Liver (tissue), 9 donors: ENCODE measurements around the gene MTRR. TPM values are rescaled to one million over a fixed set of nuclear protein-coding genes. Genes with fewer than 3 reads are reported as not detected.
A peak's percentile ranks its signal among the peaks of the same experiment; 100 is the strongest.

Experiments
- DNase-seq: peaks from one replicate; pipeline ENCODE4 v3.0.0-alpha.2; 2017; ENCODE audit warnings: low spot score
- H3K27ac ChIP-seq, 2 donors: one replicate each; pipeline ENCODE4 v1.7.0; 2013; ENCODE audit warnings: inconsistent platforms in 2 of 2, low read length in 2 of 2, control low read depth in 1 of 2, low read depth in 1 of 2, mild to moderate bottlenecking in 1 of 2
- H3K27me3 ChIP-seq, 4 donors: one replicate each; pipeline versions ENCODE4 v1.6.1 to v1.7.0; 2013; ENCODE audit warnings: low read length in 3 of 4, inconsistent platforms in 1 of 4, mild to moderate bottlenecking in 1 of 4, moderate library complexity in 1 of 4; ENCODE audit not compliant: control insufficient read depth in 4 of 4, insufficient read depth in 4 of 4
- H3K36me3 ChIP-seq, 4 donors: one replicate each; pipeline versions ENCODE4 v1.6.1 to v1.7.0; 2013; ENCODE audit warnings: low read length in 3 of 4, mild to moderate bottlenecking in 3 of 4, low read depth in 1 of 4, moderate library complexity in 1 of 4; ENCODE audit not compliant: control insufficient read depth in 4 of 4, insufficient read depth in 3 of 4
- H3K4me1 ChIP-seq, 4 donors: one replicate each; pipeline versions ENCODE4 v1.6.1 to v1.7.0; 2013; ENCODE audit warnings: low read length in 3 of 4, mild to moderate bottlenecking in 3 of 4, moderate library complexity in 1 of 4; ENCODE audit not compliant: control insufficient read depth in 4 of 4, insufficient read depth in 4 of 4
- H3K4me3 ChIP-seq, 3 donors: one replicate each; pipeline versions ENCODE4 v1.6.1 to v1.7.0; 2013; ENCODE audit warnings: low read length in 3 of 3, control low read depth in 1 of 3, low read depth in 1 of 3, mild to moderate bottlenecking in 1 of 3
- H3K9ac ChIP-seq, 2 donors: one replicate each; pipeline ENCODE4 v1.7.0; 2013; ENCODE audit warnings: low read length in 2 of 2, mild to moderate bottlenecking in 2 of 2, moderate library complexity in 2 of 2, control low read depth in 1 of 2, low read depth in 1 of 2
- H3K9me3 ChIP-seq, 4 donors: one replicate each; pipeline versions ENCODE4 v1.6.1 to v1.7.0; 2013; ENCODE audit warnings: low read length in 3 of 4; ENCODE audit not compliant: control insufficient read depth in 4 of 4
- EGR1 ChIP-seq, 2 donors: IDR thresholded peaks; 2 replicates each; pipeline ENCODE4 v1.6.1; 2016 to 2018; ENCODE audit warnings: antibody characterized with exemption in 2 of 2, low read depth in 2 of 2
- FOXA1 ChIP-seq: IDR thresholded peaks from 2 replicates; pipeline ENCODE4 v1.6.1; 2016; ENCODE audit warnings: antibody characterized with exemption
- FOXA2 ChIP-seq: IDR thresholded peaks from 2 replicates; pipeline ENCODE4 v1.6.1; 2016; ENCODE audit warnings: antibody characterized with exemption
- GABPA ChIP-seq, 2 donors: IDR thresholded peaks in 1 of 2; conservative IDR thresholded peaks in 1 of 2; 2 replicates each; pipeline ENCODE4 v1.6.1; 2016; ENCODE audit warnings: antibody characterized with exemption in 2 of 2, mild to moderate bottlenecking in 1 of 2, moderate library complexity in 1 of 2
- HNF4A ChIP-seq, 2 donors: conservative IDR thresholded peaks; 2 replicates each; pipeline ENCODE4 v1.6.1; 2016; ENCODE audit warnings: antibody characterized with exemption in 2 of 2, mild to moderate bottlenecking in 2 of 2
- HNF4G ChIP-seq: IDR thresholded peaks from 2 replicates; pipeline ENCODE4 v1.6.1; 2016; ENCODE audit warnings: antibody characterized with exemption
- JUND ChIP-seq, 2 donors: IDR thresholded peaks; 2 replicates each; pipeline ENCODE4 v1.6.1; 2016; ENCODE audit warnings: antibody characterized with exemption in 2 of 2
- NR2F2 ChIP-seq: IDR thresholded peaks from 2 replicates; pipeline ENCODE4 v1.6.1; 2016; ENCODE audit warnings: antibody characterized with exemption
- RAD21 ChIP-seq, 2 donors: IDR thresholded peaks; 2 replicates each; pipeline ENCODE4 v1.6.1; 2016; ENCODE audit warnings: antibody characterized with exemption in 2 of 2, mild to moderate bottlenecking in 2 of 2
- RXRA ChIP-seq, 2 donors: IDR thresholded peaks; 2 replicates each; pipeline ENCODE4 v1.6.1; 2017 to 2018; ENCODE audit warnings: antibody characterized with exemption in 2 of 2, mild to moderate bottlenecking in 1 of 2
- SP1 ChIP-seq: IDR thresholded peaks from 2 replicates; pipeline ENCODE4 v1.6.1; 2018; ENCODE audit warnings: antibody characterized with exemption, mild to moderate bottlenecking
- TAF1 ChIP-seq: conservative IDR thresholded peaks from 2 replicates; pipeline ENCODE4 v1.6.1; 2016; ENCODE audit warnings: antibody characterized with exemption, mild to moderate bottlenecking
- YY1 ChIP-seq: IDR thresholded peaks from 2 replicates; pipeline ENCODE4 v1.6.1; 2016; ENCODE audit warnings: antibody characterized with exemption, mild to moderate bottlenecking
- WGBS: extraction: QIAGEN DNeasy Blood & Tissue Kit; methylation state at CpG from one replicate; pipeline ENCODE4 v1.1.7; 2013; 5-methylcytosine and 5-hydroxymethylcytosine counted together
- polyA plus RNA-seq, 2 donors: library from polyadenylated mRNA; stranded (reverse) in 1 of 2; unstranded in 1 of 2; fragments of 200-250 nt in 1 of 2; fragments of >200 nt in 1 of 2; fragmentation: Nextera tagmentation in 1 of 2; extraction: Ambion mirVana in 1 of 2; gene quantifications; one replicate each; pipeline versions ENCODE4 v1.2.1 to v1.2.3, GENCODE V29; 2013 to 2015
- total RNA-seq, 2 donors: library from RNA; depleted of rRNA; stranded (reverse); fragments of >200 nt; gene quantifications; one replicate each; pipeline ENCODE4 v1.2.3, GENCODE V29; 2014
- TF ChIP-seq, protein P1 (sequence below): fragments of 150-350 bp; IDR thresholded peaks from 2 replicates; pipeline ENCODE4 v1.5.1; 2017; ENCODE audit warnings: improper control_type of control experiment, low read depth, low read length; ENCODE audit not compliant: missing input control
- TF ChIP-seq, protein P2 (sequence below): IDR thresholded peaks from 2 replicates; pipeline ENCODE4 v1.6.1; 2016; ENCODE audit warnings: antibody characterized with exemption
- TF ChIP-seq, protein P3 (sequence below): IDR thresholded peaks from 2 replicates; pipeline ENCODE4 v1.6.1; 2016; ENCODE audit warnings: antibody characterized with exemption
- TF ChIP-seq, protein P4 (sequence below): IDR thresholded peaks from 2 replicates; pipeline ENCODE4 v1.6.1; 2016; ENCODE audit warnings: antibody characterized with exemption, mild to moderate bottlenecking
- TF ChIP-seq, protein P5 (sequence below): IDR thresholded peaks from 2 replicates; pipeline ENCODE4 v1.6.1; 2016; ENCODE audit warnings: antibody characterized with exemption
- donor health status: healthy.
- donor health status: healthy.
- donor health status: healthy.
- donor health status: healthy.
- donor health status: healthy.

Gene MTRR
- total and polyA plus RNA-seq, 4 donors, result 16.2 to 49.7 (median 18.0) TPM

DNA sequence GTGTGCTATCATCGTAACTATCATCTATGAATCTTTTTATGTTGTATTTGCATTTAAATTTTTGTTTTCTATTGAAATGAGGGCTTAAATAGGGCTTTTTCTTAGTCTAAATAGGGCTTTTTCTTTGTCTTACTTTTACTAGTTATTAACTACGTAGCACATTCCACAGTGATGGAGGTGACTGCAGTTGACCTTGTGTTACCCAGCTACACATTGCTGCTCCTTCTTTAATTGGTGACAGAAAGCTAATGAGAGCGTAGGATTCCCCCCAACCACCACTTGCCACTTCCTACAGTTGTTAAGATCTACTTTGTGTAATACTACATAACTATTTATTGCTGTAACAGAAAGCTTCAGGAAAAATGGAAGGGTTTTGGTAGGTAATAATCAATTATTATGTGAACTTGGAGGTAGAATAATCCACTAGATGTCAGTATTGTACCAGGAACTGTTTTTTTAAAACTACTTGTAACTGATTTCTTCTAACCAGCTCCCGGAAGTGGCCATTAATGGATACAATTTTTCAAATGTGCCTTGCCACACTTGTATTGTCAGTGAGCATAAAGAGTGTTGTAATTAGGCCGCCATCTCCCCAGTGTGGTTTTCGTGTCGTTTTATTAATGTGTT, 18.0 kb downstream of the MTRR start:
- TF ChIP-seq JUND (IDR thresholded peaks at IDR 0.05) (no peak), GABPA (IDR thresholded peaks at IDR 0.05 in 1 of 2, conservative IDR thresholded peaks at IDR 0.05 in 1 of 2) (no peak), NR2F2 (no peak), FOXA1 (no peak), YY1 (no peak), RXRA (IDR thresholded peaks at IDR 0.05) (no peak), HNF4G (no peak), RAD21 (IDR thresholded peaks at IDR 0.05) (peak; percentile 80 to 81), SP1 (no peak), TAF1 (no peak)
- TF ChIP-seq, protein P1, sequence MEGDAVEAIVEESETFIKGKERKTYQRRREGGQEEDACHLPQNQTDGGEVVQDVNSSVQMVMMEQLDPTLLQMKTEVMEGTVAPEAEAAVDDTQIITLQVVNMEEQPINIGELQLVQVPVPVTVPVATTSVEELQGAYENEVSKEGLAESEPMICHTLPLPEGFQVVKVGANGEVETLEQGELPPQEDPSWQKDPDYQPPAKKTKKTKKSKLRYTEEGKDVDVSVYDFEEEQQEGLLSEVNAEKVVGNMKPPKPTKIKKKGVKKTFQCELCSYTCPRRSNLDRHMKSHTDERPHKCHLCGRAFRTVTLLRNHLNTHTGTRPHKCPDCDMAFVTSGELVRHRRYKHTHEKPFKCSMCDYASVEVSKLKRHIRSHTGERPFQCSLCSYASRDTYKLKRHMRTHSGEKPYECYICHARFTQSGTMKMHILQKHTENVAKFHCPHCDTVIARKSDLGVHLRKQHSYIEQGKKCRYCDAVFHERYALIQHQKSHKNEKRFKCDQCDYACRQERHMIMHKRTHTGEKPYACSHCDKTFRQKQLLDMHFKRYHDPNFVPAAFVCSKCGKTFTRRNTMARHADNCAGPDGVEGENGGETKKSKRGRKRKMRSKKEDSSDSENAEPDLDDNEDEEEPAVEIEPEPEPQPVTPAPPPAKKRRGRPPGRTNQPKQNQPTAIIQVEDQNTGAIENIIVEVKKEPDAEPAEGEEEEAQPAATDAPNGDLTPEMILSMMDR, result peak; percentile 51
- TF ChIP-seq, protein P2, sequence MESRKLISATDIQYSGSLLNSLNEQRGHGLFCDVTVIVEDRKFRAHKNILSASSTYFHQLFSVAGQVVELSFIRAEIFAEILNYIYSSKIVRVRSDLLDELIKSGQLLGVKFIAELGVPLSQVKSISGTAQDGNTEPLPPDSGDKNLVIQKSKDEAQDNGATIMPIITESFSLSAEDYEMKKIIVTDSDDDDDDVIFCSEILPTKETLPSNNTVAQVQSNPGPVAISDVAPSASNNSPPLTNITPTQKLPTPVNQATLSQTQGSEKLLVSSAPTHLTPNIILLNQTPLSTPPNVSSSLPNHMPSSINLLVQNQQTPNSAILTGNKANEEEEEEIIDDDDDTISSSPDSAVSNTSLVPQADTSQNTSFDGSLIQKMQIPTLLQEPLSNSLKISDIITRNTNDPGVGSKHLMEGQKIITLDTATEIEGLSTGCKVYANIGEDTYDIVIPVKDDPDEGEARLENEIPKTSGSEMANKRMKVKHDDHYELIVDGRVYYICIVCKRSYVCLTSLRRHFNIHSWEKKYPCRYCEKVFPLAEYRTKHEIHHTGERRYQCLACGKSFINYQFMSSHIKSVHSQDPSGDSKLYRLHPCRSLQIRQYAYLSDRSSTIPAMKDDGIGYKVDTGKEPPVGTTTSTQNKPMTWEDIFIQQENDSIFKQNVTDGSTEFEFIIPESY, result no peak
- TF ChIP-seq, protein P3, sequence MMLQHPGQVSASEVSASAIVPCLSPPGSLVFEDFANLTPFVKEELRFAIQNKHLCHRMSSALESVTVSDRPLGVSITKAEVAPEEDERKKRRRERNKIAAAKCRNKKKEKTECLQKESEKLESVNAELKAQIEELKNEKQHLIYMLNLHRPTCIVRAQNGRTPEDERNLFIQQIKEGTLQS, result no peak
- 74% methylated on average over 7 of the region's 7 CpGs for WGBS
- no peak overlapping the region for H3K9ac ChIP-seq
- H3K27me3 ChIP-seq, result no peaks in the 10 kb centered on the region
- no peaks in the 10 kb centered on the region for H3K9me3 ChIP-seq
- H3K4me1 ChIP-seq, result no peaks in the 10 kb centered on the region
- H3K4me3 ChIP-seq, result no peak overlapping the region
- H3K36me3 ChIP-seq, result peaks cover 15 to 64% (median 40%) of the 10 kb centered on the region in 4 donors
- DNase-seq, result no peak
- no peak overlapping the region for H3K27ac ChIP-seq

DNA sequence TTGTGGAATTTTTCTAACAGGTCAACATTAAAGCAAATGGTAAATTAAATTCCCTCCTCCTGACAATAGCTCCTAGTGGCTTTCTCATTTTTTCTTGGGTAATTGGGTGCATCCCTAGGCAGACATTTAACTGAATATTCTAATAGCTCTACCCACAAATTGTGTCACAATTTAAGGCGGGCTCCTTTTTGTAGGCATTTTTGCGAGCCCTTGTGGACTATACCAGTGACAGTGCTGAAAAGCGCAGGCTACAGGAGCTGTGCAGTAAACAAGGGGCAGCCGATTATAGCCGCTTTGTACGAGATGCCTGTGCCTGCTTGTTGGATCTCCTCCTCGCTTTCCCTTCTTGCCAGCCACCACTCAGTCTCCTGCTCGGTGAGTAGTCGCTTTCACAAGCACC, 20.0 kb downstream of the MTRR start:
- no peak overlapping the region for H3K27ac ChIP-seq
- H3K4me3 ChIP-seq, result no peak overlapping the region
- no peak for DNase-seq
- no peak for TF ChIP-seq RAD21 (IDR thresholded peaks at IDR 0.05)
- no peak for TF ChIP-seq HNF4G
- TF ChIP-seq FOXA2, result no peak
- no peak for TF ChIP-seq YY1
- no peak for TF ChIP-seq JUND (IDR thresholded peaks at IDR 0.05)
- no peak for TF ChIP-seq SP1
- TF ChIP-seq EGR1 (IDR thresholded peaks at IDR 0.05; ENCODE audit: low read depth in 2 of 2), result no peak
- TF ChIP-seq, protein P2, result no peak
- TF ChIP-seq, protein P1, result no peak
- TF ChIP-seq HNF4A (conservative IDR thresholded peaks at IDR 0.05), result no peak
- TF ChIP-seq, protein P4, sequence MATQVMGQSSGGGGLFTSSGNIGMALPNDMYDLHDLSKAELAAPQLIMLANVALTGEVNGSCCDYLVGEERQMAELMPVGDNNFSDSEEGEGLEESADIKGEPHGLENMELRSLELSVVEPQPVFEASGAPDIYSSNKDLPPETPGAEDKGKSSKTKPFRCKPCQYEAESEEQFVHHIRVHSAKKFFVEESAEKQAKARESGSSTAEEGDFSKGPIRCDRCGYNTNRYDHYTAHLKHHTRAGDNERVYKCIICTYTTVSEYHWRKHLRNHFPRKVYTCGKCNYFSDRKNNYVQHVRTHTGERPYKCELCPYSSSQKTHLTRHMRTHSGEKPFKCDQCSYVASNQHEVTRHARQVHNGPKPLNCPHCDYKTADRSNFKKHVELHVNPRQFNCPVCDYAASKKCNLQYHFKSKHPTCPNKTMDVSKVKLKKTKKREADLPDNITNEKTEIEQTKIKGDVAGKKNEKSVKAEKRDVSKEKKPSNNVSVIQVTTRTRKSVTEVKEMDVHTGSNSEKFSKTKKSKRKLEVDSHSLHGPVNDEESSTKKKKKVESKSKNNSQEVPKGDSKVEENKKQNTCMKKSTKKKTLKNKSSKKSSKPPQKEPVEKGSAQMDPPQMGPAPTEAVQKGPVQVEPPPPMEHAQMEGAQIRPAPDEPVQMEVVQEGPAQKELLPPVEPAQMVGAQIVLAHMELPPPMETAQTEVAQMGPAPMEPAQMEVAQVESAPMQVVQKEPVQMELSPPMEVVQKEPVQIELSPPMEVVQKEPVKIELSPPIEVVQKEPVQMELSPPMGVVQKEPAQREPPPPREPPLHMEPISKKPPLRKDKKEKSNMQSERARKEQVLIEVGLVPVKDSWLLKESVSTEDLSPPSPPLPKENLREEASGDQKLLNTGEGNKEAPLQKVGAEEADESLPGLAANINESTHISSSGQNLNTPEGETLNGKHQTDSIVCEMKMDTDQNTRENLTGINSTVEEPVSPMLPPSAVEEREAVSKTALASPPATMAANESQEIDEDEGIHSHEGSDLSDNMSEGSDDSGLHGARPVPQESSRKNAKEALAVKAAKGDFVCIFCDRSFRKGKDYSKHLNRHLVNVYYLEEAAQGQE, result no peak
- TF ChIP-seq RXRA (IDR thresholded peaks at IDR 0.05), result no peak
- TF ChIP-seq GABPA (IDR thresholded peaks at IDR 0.05 in 1 of 2, conservative IDR thresholded peaks at IDR 0.05 in 1 of 2), result no peak
- no peak for TF ChIP-seq TAF1
- TF ChIP-seq, protein P3, result no peak
- TF ChIP-seq, protein P5, sequence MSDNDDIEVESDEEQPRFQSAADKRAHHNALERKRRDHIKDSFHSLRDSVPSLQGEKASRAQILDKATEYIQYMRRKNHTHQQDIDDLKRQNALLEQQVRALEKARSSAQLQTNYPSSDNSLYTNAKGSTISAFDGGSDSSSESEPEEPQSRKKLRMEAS, result no peak
- WGBS, result 98% methylated on average over 9 of the region's 9 CpGs
- H3K9ac ChIP-seq, result no peak overlapping the region
- H3K27me3 ChIP-seq, result no peaks in the 10 kb centered on the region
- H3K9me3 ChIP-seq, result no peaks in the 10 kb centered on the region
- H3K4me1 ChIP-seq, result no peaks in the 10 kb centered on the region
- H3K36me3 ChIP-seq, result peaks cover 15 to 67% (median 45%) of the 10 kb centered on the region in 4 donors
